Mesendoderm (in vitro differentiated cells): ENCODE measurements around the gene PDGFRB. TPM values are rescaled to one million over a fixed set of nuclear protein-coding genes. Genes with fewer than 3 reads are reported as not detected.

Source experiments
- DNase-seq: peaks from one replicate; pipeline ENCODE4 v3.0.0; 2013
- H2AK5ac ChIP-seq: 2 replicates; pipeline ENCODE4 v1.6.1; 2013; ENCODE audit warnings: low read length, inconsistent platforms
- H2BK120ac ChIP-seq: 2 replicates; pipeline ENCODE4 v1.6.1; 2013; ENCODE audit warnings: low read depth, mild to moderate bottlenecking, low read length, moderate library complexity, mixed read lengths
- H2BK15ac ChIP-seq: replicated peaks from 2 replicates; pipeline ENCODE4 v1.6.1; 2013; ENCODE audit warnings: low read depth, mild to moderate bottlenecking, moderate library complexity
- H2BK5ac ChIP-seq: 2 replicates; pipeline ENCODE4 v1.6.1; 2013; ENCODE audit warnings: low read length, inconsistent platforms
- H3K18ac ChIP-seq: 2 replicates; pipeline ENCODE4 v1.6.1; 2013; ENCODE audit warnings: mild to moderate bottlenecking, low read length, mixed read lengths
- H3K23ac ChIP-seq: one replicate; pipeline ENCODE4 v1.6.1; 2013; ENCODE audit warnings: low read length
- H3K27ac ChIP-seq: 2 replicates; pipeline ENCODE4 v1.5.1; 2013; ENCODE audit warnings: low read depth, mild to moderate bottlenecking, inconsistent platforms, low read length, moderate library complexity
- H3K27me3 ChIP-seq: 2 replicates; pipeline ENCODE4 v1.6.1; 2013; ENCODE audit warnings: low read length, control low read depth, mild to moderate bottlenecking, inconsistent platforms; ENCODE audit not compliant: insufficient read depth, poor library complexity
- H3K36me3 ChIP-seq: 2 replicates; pipeline ENCODE4 v1.6.1; 2013; ENCODE audit warnings: low read length, inconsistent platforms; ENCODE audit not compliant: control insufficient read depth, insufficient read depth
- H3K4ac ChIP-seq: one replicate; pipeline ENCODE4 v1.6.1; 2013; ENCODE audit warnings: low read depth, mild to moderate bottlenecking, low read length, moderate library complexity
- H3K4me1 ChIP-seq: 2 replicates; pipeline ENCODE4 v1.6.1; 2013; ENCODE audit warnings: low read depth, low read length, inconsistent platforms; ENCODE audit not compliant: control insufficient read depth
- H3K4me2 ChIP-seq: 2 replicates; pipeline ENCODE4 v1.6.1; 2013; ENCODE audit warnings: low read length
- H3K4me3 ChIP-seq: 2 replicates; pipeline ENCODE4 v1.5.1; 2013; ENCODE audit warnings: mild to moderate bottlenecking, low read length
- H3K56ac ChIP-seq: one replicate; pipeline ENCODE4 v1.6.1; 2013; ENCODE audit warnings: low read length
- H3K79me1 ChIP-seq: 2 replicates; pipeline ENCODE4 v1.6.1; 2013; ENCODE audit warnings: low read length, inconsistent platforms
- H3K79me2 ChIP-seq: 2 replicates; pipeline ENCODE4 v1.6.1; 2013; ENCODE audit warnings: mild to moderate bottlenecking, low read length; ENCODE audit not compliant: control insufficient read depth, insufficient read depth
- H3K9ac ChIP-seq: 2 replicates; pipeline ENCODE4 v1.6.1; 2013; ENCODE audit warnings: low read length, inconsistent platforms
- H4K5ac ChIP-seq: one replicate; pipeline ENCODE4 v1.6.1; 2013; ENCODE audit warnings: low read length
- H4K8ac ChIP-seq: one replicate; pipeline ENCODE4 v1.6.1; 2013; ENCODE audit warnings: low read depth, mild to moderate bottlenecking, control low read depth, low read length, moderate library complexity
- WGBS: extraction: QIAGEN DNeasy Blood & Tissue Kit; methylation state at CpG from one replicate; pipeline ENCODE4 v1.1.7; 2013; ENCODE audit warnings: low lambda C conversion rate, missing lambda C conversion rate; ENCODE audit not compliant: insufficient coverage; ENCODE audit errors: extremely low coverage; 5-methylcytosine and 5-hydroxymethylcytosine counted together
- small RNA-seq: library from polyadenylated mRNA; stranded (forward); fragments of <200 nt; extraction: miRNeasy Mini kit (QIAGEN cat#:217004); gene quantifications from one replicate; pipeline ENCODE3, GENCODE V24; 2013; ENCODE audit not compliant: insufficient read depth

The PDGFRB gene

DNA sequence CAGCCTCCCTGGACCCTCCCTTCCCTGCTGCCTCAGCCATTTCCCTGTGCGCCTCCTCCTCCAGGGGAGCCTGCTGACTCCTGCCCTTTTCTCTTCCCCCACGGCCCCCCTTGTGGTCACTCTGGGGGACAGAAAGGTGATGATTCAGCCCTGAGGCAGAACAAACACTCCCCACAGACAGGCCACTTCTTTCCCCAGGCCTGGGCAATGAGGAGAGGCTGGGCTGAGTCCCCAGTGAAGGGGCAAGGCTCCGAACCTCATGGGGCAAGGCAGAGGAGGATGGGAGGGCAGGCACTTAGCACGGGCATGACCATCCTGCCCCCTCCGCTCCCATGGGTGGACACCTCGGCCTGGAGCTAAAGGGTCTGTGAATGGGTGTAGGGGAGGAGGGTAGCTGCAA lies 90.3 kb downstream of the PDGFRB start:
- Histone ChIP-seq H2BK120ac (no peak overlapping the region), H3K27ac (no peak overlapping the region), H2AK5ac (no peak overlapping the region), H3K27me3 (no peaks in the 10 kb centered on the region), H4K8ac (no peak overlapping the region), H3K79me2 (no peaks in the 10 kb centered on the region), H3K4ac (no peak overlapping the region), H3K23ac (no peak overlapping the region), H3K4me3 (no peak overlapping the region), H2BK15ac (no peak overlapping the region), H4K5ac (no peak overlapping the region), H3K4me1 (no peaks in the 10 kb centered on the region), H3K79me1 (no peaks in the 10 kb centered on the region), H3K9ac (no peak overlapping the region), H2BK5ac (no peak overlapping the region), H3K56ac (no peak overlapping the region), H3K4me2 (no peak overlapping the region), H3K18ac (no peak overlapping the region), H3K36me3 (no peaks in the 10 kb centered on the region)
- DNase-seq: no peak
- WGBS: no CpG with 5 or more reads among the region's 6 CpGs

DNA sequence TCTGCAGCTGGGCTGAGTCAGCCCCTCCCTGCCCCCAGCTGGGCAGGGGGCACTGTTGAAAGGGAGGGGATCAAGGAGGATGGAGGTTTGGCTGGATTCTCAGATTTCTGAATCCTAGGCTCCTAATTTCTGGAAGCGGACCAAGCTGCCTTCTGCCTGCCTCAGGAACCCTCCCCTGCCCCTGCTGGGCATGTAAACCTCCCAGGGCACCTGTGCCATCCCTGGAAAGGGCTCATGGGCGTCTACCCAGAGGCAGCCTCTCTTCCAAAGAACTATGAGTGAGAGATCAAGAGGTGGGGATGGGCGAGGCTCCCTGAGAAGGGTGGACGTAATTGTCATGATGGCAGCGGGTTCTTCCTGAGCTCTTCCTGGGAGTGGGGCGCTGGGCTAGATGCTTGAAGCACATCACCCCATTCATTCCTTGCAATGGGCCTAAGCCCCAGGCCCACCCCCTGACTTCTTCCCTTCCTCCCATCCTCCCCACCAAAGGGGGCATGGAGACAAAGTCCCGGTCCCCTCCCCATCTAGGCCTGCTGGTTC lies 90.9 kb downstream of the PDGFRB start:
- Histone ChIP-seq H3K4me1 (no peaks in the 10 kb centered on the region), H3K4ac (no peak overlapping the region), H3K79me2 (no peaks in the 10 kb centered on the region), H2BK5ac (no peak overlapping the region), H3K27ac (no peak overlapping the region), H3K27me3 (no peaks in the 10 kb centered on the region), H4K5ac (no peak overlapping the region), H3K9ac (no peak overlapping the region), H2BK120ac (no peak overlapping the region), H3K79me1 (no peaks in the 10 kb centered on the region), H3K56ac (no peak overlapping the region), H4K8ac (no peak overlapping the region), H3K18ac (no peak overlapping the region), H3K36me3 (no peaks in the 10 kb centered on the region), H3K4me2 (no peak overlapping the region), H3K23ac (no peak overlapping the region), H2BK15ac (no peak overlapping the region), H3K4me3 (no peak overlapping the region), H2AK5ac (no peak overlapping the region)
- no peak for DNase-seq
- WGBS: no CpG with 5 or more reads among the region's 7 CpGs

Small RNAs within 50 kb of the gene (small RNA-seq; reads per million reads assigned to genes)
- gene RF00019: not detected
